ENCODE measurements around the gene TAS1R3.

- TF ChIP-seq CTCF (conservative IDR thresholded peaks at IDR 0.05; ENCODE audit: low read length): no peak
- TF ChIP-seq EZH2phosphoT487 (IDR thresholded peaks at IDR 0.05; ENCODE audit: borderline replicate concordance, low read depth, low read length): no peak
Observed at GRCh38 chr1:1281533-1282321, 49.4 kb upstream of the TAS1R3 start.

All from OCI-LY7 (cell line).